HuH-7.5 (cell line): ENCODE results near the gene BRCA1.
A peak's percentile ranks its signal among the peaks of the same experiment; 100 is the strongest.
"Not testable (repeated sequence)": the region's sequence is repeated elsewhere in the genome, so short reads cannot be mapped to it uniquely, and the experiment has no call there.

Source experiments
- DNase-seq: peaks from one replicate; pipeline ENCODE4 v3.0.0; 2011; ENCODE audit warnings: low spot score

BRCA1 gene

GRCh38 chr17:43000894-43001293, 124.3 kb downstream of the BRCA1 start:
- DNase-seq, result not testable (repeated sequence)

GRCh38 chr17:42999003-42999525, 126.1 kb downstream of the BRCA1 start:
- DNase-seq, result no peak

- DNase-seq, result peak; percentile 75
Measured at GRCh38 chr17:42997984-42998938, 126.9 kb downstream of the BRCA1 start, which contains the start of gene RPL27. TSS of gene RPL27 (plus strand) at chr17:42998419. CDS start at chr17:42998751, 332 bp downstream.

- DNase-seq, result no peak
Measured at GRCh38 chr17:42997390-42997983, 127.7 kb downstream of the BRCA1 start.
